ENCODE results near the gene CDHR5. TPM values are rescaled to one million over a fixed set of nuclear protein-coding genes. Genes with fewer than 3 reads are reported as not detected.

CDHR5 gene
- total RNA-seq, 1 experiment from 2014 or later, result not detected

DNA sequence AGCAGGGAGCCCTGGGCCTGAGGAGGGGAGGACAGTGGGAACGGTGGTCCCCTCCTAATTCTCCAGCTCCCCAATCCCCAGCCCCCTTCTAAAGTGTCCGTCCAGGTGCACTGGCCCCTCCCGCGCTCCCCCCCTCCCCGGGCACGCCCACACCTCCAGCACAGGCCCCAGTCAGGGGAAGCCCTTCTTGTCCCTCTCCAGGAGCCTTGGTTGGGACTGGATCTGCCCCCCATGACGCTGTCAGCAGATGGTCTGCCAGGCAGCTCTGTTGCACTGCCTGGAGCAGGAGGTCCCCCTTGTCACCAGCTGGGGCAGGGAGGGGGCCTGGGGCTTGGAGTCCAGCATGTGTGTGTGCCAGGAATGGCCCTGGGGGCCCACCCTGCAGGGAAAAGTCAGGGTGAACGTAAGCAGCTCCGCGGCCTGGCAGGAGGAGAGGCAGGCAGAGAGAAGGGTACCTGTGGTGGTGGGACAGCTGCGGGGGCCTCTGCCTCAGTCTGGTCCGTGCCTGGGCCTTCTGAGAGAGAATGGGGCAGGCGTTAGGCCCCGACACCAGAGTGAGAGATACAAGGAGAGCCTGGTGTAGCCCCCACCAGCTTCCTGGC lies 10.6 kb downstream of the CDHR5 start:
- H3K27me3 ChIP-seq (ENCODE audit: control insufficient read depth, insufficient read depth, low read length), result no peaks in the 10 kb centered on the region
- peaks cover 14% of the 10 kb centered on the region for H3K36me3 ChIP-seq (replicated peaks; ENCODE audit: control insufficient read depth, insufficient read depth, low read length)
- no peak overlapping the region for H3K4me3 ChIP-seq (ENCODE audit: insufficient read depth, low read depth, low read length)
- DNase-seq, result no peak

DNA sequence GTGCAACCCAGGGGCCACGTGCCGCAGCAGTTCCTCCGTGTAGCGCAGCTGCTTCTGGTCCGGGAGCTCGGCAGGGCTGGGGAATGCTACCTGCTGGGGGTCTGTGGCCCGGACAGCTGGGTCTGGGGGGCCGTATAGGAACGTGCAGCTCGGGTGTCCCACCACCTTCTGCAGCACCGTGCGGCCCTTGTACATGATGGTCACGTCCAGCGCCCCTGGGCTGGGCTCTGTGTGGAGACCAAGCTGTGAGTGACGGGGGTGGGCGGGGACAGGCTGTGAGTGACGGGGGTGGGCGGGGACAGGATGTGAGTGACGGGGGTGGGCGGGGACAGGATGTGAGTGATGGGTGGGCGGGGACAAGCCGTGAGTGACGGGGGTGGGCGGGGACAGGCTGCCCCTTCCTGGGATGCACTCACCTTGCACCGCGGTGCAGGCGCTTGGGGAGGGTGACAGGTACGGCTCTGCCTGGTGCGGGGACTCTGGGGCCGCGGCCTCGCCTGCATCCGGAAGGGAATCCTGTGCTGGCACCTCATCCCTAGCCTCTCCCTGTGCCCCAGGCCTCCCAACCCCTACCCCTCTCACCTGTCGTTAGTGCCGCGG lies 11.3 kb downstream of the CDHR5 start:
- peak overlapping the region; percentile 9; the same call in 1 of the 2 replicates for H3K4me3 ChIP-seq (ENCODE audit: insufficient read depth, low read depth, low read length)
- H3K36me3 ChIP-seq (replicated peaks; ENCODE audit: control insufficient read depth, insufficient read depth, low read length), result peaks cover 17% of the 10 kb centered on the region
- H3K27me3 ChIP-seq (ENCODE audit: control insufficient read depth, insufficient read depth, low read length), result no peaks in the 10 kb centered on the region
- peak; percentile 99 for DNase-seq

DNA sequence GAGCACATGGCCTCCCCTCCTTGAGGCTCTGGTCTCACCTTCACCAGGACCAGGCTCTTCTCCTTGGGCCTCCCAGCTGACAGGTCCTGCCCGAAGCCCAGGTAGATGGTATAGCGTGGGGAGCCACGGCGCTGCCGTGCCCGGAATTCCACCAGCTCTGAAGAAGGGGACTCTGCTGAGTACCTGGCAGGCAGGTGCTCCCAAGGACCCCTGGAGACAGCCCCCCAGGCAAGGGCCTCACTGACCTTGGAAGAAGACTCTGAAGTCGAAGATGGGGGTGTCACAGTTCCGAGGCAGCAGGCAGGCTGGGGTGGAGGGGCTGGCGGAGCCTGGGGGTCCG lies 11.8 kb downstream of the CDHR5 start:
- Histone ChIP-seq H3K27me3 (ENCODE audit: control insufficient read depth, insufficient read depth, low read length) (no peaks in the 10 kb centered on the region), H3K36me3 (replicated peaks; ENCODE audit: control insufficient read depth, insufficient read depth, low read length) (peaks cover 17% of the 10 kb centered on the region), H3K4me3 (ENCODE audit: insufficient read depth, low read depth, low read length) (no peak overlapping the region)
- DNase-seq, result no peak

DNA sequence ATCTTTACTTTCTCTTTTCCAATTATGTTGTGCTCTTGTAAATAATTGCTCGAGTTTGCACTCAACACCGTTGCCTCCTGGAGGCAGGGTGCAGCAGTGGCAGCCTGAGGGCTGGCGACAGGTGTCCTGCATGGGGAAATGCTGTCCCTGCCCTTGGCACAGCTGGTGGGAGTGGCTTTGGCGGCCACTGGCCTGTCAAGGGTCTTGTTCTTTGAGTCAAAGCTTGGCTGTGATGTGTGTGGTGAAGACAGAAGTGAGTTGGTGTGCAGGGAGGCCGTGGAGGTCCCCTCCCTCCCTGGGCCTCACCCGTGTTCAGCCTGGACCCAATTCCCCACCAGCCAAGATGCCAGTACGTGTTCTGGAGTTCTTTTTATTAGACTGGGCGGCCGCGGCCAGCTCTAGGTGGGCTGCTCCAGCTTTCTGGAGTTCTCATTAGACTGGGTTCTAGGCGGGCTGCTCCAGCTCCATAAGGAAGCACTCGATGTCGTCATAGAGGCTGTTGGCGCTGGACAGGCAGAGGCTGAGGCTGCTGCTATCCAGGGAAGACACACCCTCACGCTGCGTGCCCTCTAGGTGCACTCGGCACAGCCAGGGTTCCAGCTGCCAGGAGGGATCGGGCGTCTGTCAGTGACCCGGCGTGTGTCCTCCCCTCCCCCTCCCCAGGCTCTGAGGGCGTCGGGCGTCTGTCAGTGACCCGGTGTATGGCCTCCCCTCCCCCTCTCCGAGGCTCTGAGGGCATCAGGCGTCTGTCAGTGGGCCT lies 12.4 kb downstream of the CDHR5 start:
- H3K36me3 ChIP-seq (replicated peaks; ENCODE audit: control insufficient read depth, insufficient read depth, low read length), result peaks cover 19% of the 10 kb centered on the region
- DNase-seq, result no peak
- H3K4me3 ChIP-seq (ENCODE audit: insufficient read depth, low read depth, low read length), result no peak overlapping the region
- H3K27me3 ChIP-seq (ENCODE audit: control insufficient read depth, insufficient read depth, low read length), result no peaks in the 10 kb centered on the region

DNA sequence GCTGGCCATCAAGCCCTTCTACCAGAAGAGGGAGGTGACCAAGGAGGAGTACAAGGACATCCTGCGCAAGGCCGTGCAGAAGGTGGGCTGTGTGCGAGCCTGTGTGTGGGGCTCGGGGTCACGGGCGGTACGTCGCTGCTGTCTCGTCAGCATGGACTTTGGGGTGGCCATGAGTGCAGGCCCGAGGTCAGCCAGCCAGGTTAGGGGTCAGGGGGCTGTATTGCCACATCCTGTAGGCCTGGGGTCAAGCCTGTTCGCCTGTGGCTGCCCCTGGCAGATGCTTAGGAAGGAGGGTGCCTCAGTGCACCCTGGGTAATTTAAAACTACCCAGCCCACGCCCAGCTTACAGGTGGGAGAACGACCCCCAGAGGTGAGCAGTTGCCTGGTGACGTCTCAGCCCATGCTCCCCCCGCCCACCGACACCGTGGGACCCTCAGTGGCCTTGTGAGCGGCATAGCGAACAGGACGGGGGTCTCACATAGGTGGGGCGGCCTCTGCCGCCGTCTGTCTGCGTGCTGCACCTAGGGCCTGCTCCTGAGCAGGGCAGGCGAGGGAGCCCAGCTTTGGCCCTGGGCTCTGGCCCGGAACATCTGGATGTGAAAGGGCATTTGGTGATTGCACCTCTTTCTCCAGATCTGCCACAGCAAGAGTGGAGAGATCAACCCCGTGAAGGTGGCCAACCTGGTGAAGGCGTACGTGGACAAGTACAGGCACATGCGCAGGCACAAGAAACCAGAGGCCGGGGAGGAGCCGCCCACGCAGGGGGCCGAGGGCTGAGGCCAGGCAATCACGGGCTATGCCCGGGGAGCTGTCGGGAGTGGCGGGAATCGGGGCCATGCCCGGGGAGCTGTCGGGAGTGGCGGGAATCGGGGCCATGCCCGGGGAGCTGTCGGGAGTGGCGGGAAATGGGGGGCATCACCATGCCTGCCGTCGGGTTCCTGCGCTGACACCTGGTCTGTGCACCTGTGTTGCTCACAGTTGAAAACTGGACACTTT lies 13.5 kb downstream of the CDHR5 start:
- Histone ChIP-seq H3K27me3 (ENCODE audit: control insufficient read depth, insufficient read depth, low read length) (no peaks in the 10 kb centered on the region), H3K36me3 (replicated peaks; ENCODE audit: control insufficient read depth, insufficient read depth, low read length) (peaks cover 24% of the 10 kb centered on the region), H3K4me3 (ENCODE audit: insufficient read depth, low read depth, low read length) (no peak overlapping the region)
- DNase-seq, result no peak

DNA sequence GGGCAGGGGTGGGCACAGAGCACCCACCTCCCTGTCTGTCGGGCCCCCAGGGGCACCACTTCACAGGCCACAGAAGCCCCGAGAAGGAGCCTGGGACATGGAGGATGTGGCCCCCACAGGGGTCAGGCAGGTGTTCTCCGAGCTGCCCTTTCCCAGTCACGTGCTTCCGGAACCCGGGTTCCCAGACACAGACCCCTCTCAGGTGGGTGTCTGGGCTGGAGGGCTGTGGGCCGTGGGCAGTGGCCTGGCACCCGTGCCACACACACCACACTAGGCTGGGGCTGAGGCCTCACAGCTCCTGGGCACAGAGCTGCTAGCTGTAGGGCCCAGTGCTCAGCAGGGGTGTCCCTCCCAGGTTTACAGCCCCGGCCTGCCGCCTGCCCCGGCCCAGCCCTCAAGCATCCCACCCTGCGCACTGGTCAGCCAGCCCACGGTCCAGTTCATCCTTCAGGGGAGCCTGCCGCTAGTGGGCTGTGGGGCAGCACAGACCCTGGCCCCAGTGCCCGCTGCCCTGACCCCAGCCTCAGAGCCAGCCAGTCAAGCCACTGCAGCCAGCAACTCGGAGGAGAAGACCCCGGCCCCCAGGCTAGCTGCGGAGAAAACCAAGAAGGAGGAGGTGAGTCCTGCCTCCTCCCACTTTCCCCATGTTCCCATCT lies 14.5 kb downstream of the CDHR5 start:
- DNase-seq, result no peak
- H3K36me3 ChIP-seq (replicated peaks; ENCODE audit: control insufficient read depth, insufficient read depth, low read length), result peaks cover 30% of the 10 kb centered on the region
- no peaks in the 10 kb centered on the region for H3K27me3 ChIP-seq (ENCODE audit: control insufficient read depth, insufficient read depth, low read length)
- H3K4me3 ChIP-seq (ENCODE audit: insufficient read depth, low read depth, low read length), result no peak overlapping the region

DNA sequence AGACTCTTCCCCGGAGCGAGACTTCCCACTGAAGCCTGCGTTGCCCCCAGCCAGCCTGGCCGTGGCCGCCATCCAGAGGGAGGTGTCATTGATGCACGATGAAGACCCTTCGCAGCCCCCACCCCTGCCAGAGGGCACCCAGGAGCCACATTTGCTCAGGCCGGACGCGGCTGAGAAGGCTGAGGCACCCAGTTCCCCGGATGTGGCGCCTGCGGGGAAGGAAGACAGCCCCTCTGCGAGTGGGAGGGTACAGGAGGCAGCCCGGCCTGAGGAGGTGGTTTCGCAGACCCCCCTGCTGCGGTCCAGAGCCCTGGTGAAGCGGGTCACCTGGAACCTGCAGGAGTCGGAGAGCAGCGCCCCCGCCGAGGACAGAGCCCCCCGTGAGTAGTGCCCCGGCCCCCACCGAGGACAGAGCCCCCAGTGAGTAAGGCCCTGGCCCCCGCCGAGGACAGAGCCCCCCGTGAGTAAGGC lies 15.4 kb downstream of the CDHR5 start:
- peaks cover 36% of the 10 kb centered on the region for H3K36me3 ChIP-seq (replicated peaks; ENCODE audit: control insufficient read depth, insufficient read depth, low read length)
- H3K27me3 ChIP-seq (ENCODE audit: control insufficient read depth, insufficient read depth, low read length), result no peaks in the 10 kb centered on the region
- no peak overlapping the region for H3K4me3 ChIP-seq (ENCODE audit: insufficient read depth, low read depth, low read length)
- DNase-seq, result no peak

DNA sequence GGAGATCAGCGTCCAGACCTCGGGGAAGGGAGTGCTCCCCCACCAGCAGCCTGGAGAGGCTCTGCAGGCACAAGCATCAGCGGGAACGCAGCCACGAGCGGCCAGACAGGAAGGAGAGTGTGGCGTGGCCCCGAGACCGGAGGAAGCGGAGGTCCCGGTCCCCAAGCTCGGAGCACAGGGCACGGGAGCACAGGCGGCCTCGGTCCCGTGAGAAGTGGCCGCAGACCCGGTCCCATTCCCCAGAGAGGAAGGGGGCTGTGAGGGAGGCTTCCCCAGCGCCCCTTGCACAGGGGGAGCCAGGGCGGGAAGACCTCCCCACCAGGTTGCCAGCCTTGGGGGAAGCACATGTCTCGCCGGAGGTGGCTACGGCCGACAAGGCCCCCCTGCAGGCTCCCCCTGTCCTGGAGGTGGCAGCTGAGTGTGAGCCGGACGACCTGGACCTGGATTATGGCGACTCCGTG lies 15.9 kb downstream of the CDHR5 start:
- DNase-seq, result no peak
- peaks cover 36% of the 10 kb centered on the region for H3K36me3 ChIP-seq (replicated peaks; ENCODE audit: control insufficient read depth, insufficient read depth, low read length)
- no peak overlapping the region for H3K4me3 ChIP-seq (ENCODE audit: insufficient read depth, low read depth, low read length)
- no peaks in the 10 kb centered on the region for H3K27me3 ChIP-seq (ENCODE audit: control insufficient read depth, insufficient read depth, low read length)

DNA sequence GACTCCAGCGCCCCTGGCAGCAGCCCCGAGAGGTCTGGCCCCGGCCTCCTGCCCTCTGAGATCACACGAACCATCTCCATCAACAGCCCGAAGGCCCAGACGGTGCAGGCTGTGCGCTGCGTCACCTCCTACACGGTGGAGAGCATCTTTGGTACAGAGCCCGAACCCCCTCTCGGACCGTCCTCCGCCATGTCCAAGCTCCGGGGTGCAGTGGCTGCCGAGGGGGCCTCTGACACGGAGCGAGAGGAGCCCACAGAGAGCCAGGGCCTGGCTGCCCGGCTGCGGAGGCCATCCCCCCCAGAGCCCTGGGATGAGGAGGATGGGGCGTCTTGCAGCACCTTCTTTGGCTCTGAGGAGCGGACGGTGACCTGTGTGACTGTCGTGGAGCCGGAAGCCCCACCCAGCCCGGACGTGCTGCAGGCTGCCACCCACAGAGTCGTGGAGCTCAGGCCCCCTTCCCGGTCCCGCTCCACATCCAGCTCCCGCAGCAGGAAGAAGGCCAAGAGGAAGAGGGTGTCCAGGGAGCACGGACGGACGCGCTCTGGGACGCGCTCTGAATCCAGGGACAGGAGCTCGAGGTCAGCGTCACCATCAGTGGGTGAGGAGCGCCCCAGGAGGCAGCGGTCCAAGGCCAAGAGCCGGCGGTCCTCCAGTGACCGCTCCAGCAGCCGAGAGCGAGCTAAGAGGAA lies 16.6 kb downstream of the CDHR5 start:
- no peak for DNase-seq
- no peaks in the 10 kb centered on the region for H3K27me3 ChIP-seq (ENCODE audit: control insufficient read depth, insufficient read depth, low read length)
- no peak overlapping the region for H3K4me3 ChIP-seq (ENCODE audit: insufficient read depth, low read depth, low read length)
- peaks cover 38% of the 10 kb centered on the region for H3K36me3 ChIP-seq (replicated peaks; ENCODE audit: control insufficient read depth, insufficient read depth, low read length)

DNA sequence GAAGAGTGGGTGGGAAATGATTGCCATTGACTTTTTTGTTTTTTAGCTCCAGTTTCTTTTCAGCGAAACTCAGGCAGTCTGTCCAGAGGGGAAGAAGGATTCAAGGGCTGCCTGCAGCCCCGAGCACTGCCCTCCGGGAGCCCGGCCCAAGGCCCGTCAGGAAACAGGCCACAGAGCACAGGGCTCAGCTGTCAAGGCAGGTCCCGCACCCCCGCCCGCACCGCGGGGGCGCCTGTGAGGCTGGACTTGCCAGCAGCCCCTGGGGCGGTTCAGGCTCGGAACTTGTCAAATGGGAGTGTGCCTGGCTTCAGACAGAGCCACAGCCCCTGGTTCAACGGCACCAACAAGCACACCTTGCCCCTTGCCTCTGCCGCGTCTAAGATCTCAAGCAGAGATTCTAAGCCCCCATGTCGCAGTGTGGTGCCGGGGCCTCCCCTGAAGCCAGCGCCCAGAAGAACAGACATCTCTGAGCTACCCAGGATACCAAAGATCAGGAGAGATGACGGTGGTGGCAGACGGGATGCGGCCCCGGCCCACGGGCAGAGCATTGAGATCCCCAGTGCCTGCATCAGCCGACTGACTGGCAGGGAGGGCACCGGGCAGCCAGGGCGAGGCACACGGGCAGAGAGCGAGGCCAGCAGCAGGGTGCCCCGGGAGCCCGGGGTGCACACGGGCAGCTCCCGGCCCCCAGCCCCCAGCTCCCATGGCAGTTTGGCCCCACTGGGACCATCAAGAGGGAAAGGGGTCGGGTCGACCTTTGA lies 17.6 kb downstream of the CDHR5 start:
- H3K27me3 ChIP-seq (ENCODE audit: control insufficient read depth, insufficient read depth, low read length), result no peaks in the 10 kb centered on the region
- DNase-seq, result no peak
- H3K4me3 ChIP-seq (ENCODE audit: insufficient read depth, low read depth, low read length), result no peak overlapping the region
- H3K36me3 ChIP-seq (replicated peaks; ENCODE audit: control insufficient read depth, insufficient read depth, low read length), result peaks cover 38% of the 10 kb centered on the region

DNA sequence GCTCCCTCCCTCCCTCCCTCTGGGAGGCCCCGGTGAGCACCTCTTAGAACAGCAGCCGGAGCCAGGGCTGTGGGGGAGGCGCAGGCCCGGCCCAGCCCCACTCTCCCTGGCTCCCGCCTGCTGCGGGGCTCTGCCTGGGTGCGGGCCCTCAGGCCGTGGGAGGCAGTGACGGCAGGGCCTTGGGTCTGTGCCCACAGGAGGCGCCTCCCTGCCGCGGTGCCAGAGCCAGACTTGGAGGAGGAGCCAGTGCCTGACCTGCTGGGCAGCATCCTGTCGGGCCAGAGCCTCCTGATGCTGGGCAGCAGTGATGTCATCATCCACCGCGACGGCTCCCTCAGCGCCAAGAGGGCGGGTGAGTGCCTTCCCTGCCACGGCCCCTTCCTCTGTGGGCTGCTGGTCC lies 18.5 kb downstream of the CDHR5 start:
- DNase-seq, result no peak
- peaks cover 45% of the 10 kb centered on the region for H3K36me3 ChIP-seq (replicated peaks; ENCODE audit: control insufficient read depth, insufficient read depth, low read length)
- H3K4me3 ChIP-seq (ENCODE audit: insufficient read depth, low read depth, low read length), result no peak overlapping the region
- no peaks in the 10 kb centered on the region for H3K27me3 ChIP-seq (ENCODE audit: control insufficient read depth, insufficient read depth, low read length)

DNA sequence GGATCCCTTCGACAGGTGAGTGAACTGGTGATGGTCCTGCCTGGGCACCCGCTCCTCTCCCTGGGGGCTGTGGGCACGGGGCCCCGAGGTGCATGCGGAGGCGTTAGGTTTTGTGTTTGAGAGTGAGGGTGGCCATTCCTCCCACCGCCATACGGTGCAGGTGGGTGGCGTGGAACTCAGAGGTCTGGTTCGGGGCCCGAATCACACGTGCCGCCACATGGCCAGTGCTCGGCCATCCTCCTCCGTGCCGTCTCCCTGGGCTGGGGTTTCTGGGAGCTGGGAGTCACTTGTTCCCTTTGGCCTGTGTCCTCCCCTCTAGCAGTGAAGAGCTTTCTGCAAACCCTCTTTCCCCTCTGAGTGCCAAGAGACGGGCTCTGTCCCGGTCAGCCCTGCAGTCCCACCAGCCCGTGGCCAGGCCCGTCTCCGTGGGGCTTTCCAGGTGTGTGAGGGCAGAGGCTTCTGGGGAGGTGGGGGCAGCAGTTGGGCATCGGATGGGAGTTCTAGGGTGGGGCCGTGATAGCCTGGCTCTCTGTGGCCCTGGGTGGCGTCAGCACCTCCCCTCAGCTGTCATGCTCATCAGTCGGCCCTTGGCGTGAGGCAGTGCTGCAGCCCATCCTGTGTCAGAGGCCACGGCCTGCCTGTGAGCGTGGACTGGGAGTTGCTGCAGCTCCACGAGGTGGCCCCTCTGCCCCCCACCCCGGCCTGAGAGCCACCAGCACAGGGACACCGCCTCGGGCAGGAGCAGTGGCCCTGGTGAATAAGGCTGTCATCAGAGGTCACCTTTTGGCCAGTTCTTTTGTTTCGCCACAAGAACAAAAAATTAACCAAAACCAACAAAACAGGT lies 19.2 kb downstream of the CDHR5 start:
- Histone ChIP-seq H3K4me3 (ENCODE audit: insufficient read depth, low read depth, low read length) (no peak overlapping the region), H3K27me3 (ENCODE audit: control insufficient read depth, insufficient read depth, low read length) (no peaks in the 10 kb centered on the region), H3K36me3 (replicated peaks; ENCODE audit: control insufficient read depth, insufficient read depth, low read length) (peaks cover 44% of the 10 kb centered on the region)
- no peak for DNase-seq

Data from H7 (cell line).